Esophagus squamous epithelium (tissue), 5 donors: ENCODE data around the gene SULT1C3. TPM values are rescaled to one million over a fixed set of nuclear protein-coding genes. Genes with fewer than 3 reads are reported as not detected.

ENCODE experiments used
- DNase-seq: peaks from one replicate; lab custom pipeline; 2025; lab: John Stamatoyannopoulos, UW
- H3K27ac ChIP-seq, 4 donors: fragments of 200-600 bp; sonication (generic); one replicate each; pipeline ENCODE4 v1.5.1; 2016 to 2019; ENCODE audit warnings: mild to moderate bottlenecking in 1 of 4
- H3K27me3 ChIP-seq, 4 donors: fragments of 200-600 bp; sonication (generic); 1 replicate in 3 of 4; 2 replicates in 1 of 4; pipeline versions ENCODE4 v1.5.1 to v1.6.0; 2017 to 2021; ENCODE audit warnings: antibody characterized with exemption in 1 of 4
- H3K36me3 ChIP-seq, 3 donors: fragments of 200-600 bp; sonication (generic); one replicate each; pipeline ENCODE4 v1.5.1; 2016 to 2019
- H3K4me1 ChIP-seq, 3 donors: fragments of 200-600 bp; sonication (generic); one replicate each; pipeline ENCODE4 v1.5.1; 2017 to 2019
- H3K4me3 ChIP-seq, 4 donors: fragments of 200-600 bp; sonication (generic); 1 replicate in 3 of 4; 2 replicates in 1 of 4; pipeline ENCODE4 v1.5.1; 2016 to 2019; ENCODE audit warnings: mild to moderate bottlenecking in 2 of 4, moderate library complexity in 1 of 4
- H3K9me3 ChIP-seq, 3 donors: fragments of 200-600 bp; sonication (generic); one replicate each; pipeline ENCODE4 v1.5.1; 2016 to 2019
- POLR2A ChIP-seq, 4 donors: fragments of 450-650 bp; IDR thresholded peaks; one replicate each; pipeline ENCODE4 v1.6.1; 2017; ENCODE audit warnings: antibody characterized with exemption in 4 of 4, mild to moderate bottlenecking in 4 of 4, moderate library complexity in 3 of 4
- WGBS, 2 donors: methylation state at CpG; one replicate each; pipeline ENCODE4 v1.1.5; 2018; 5-methylcytosine and 5-hydroxymethylcytosine counted together
- intact Hi-C: fragments of 100-400 bp; cut with DNase I; formaldehyde crosslinking; loops from one replicate; pipeline ENCODE4 v1.15.0; 2022
- total RNA-seq, 4 donors: library from RNA; depleted of rRNA; stranded (reverse); fragments of >200 nt; gene quantifications; one replicate each; pipeline ENCODE4 v1.1.0, GENCODE V29; 2016
- TF ChIP-seq, protein P1 (sequence below), 6 experiments: fragments of 450-650 bp in 4 of 6; fragments of 200-600 bp in 2 of 6; sonication (generic) in 2 of 6; IDR thresholded peaks; one replicate each; pipeline ENCODE4 v1.5.1; 2016 to 2019; ENCODE audit warnings: antibody characterized with exemption in 6 of 6, mild to moderate bottlenecking in 4 of 6, moderate library complexity in 4 of 6
- donor health status: DM: yes; HTN: yes; CAD: no.

The SULT1C3 gene
- total RNA-seq, 4 donors from 2014 or later: not detected

DNA sequence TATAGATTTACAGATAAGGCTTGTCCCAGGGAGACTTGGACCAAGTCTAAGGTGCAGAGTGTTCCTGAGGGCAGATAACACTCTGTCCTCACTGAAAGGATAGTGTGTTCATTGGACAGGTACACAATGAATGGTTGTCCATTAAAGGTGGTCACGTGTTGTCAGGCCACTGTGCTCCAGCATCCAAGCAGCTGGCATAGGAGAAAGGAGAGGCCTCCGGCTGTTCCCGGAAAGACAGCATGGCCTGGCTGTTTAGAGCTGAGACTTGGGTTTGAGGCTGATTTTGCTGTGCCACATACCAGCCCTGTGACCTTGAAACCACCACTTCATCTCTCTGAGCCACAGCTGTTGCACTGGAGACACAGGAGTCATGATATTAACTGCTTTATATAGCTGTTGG is 19.6 kb upstream of the SULT1C3 start:
- 86 to 88% methylated on average over 1 to 3 of the region's 3 CpGs for WGBS, 2 donors
- Histone ChIP-seq H3K27me3 (no peaks in the 10 kb centered on the region), H3K36me3 (no peaks in the 10 kb centered on the region), H3K27ac (no peak overlapping the region), H3K4me1 (peaks cover 0 to 32% (median 0%) of the 10 kb centered on the region in 3 donors), H3K4me3 (no peak overlapping the region), H3K9me3 (peaks cover 0 to 12% (median 0%) of the 10 kb centered on the region in 3 donors)
- TF ChIP-seq, protein P1, sequence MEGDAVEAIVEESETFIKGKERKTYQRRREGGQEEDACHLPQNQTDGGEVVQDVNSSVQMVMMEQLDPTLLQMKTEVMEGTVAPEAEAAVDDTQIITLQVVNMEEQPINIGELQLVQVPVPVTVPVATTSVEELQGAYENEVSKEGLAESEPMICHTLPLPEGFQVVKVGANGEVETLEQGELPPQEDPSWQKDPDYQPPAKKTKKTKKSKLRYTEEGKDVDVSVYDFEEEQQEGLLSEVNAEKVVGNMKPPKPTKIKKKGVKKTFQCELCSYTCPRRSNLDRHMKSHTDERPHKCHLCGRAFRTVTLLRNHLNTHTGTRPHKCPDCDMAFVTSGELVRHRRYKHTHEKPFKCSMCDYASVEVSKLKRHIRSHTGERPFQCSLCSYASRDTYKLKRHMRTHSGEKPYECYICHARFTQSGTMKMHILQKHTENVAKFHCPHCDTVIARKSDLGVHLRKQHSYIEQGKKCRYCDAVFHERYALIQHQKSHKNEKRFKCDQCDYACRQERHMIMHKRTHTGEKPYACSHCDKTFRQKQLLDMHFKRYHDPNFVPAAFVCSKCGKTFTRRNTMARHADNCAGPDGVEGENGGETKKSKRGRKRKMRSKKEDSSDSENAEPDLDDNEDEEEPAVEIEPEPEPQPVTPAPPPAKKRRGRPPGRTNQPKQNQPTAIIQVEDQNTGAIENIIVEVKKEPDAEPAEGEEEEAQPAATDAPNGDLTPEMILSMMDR (IDR thresholded peaks at IDR 0.05): no peak
- TF ChIP-seq POLR2A (IDR thresholded peaks at IDR 0.05): no peak
- intact Hi-C loops: no loop called here
- DNase-seq: no peak

DNA sequence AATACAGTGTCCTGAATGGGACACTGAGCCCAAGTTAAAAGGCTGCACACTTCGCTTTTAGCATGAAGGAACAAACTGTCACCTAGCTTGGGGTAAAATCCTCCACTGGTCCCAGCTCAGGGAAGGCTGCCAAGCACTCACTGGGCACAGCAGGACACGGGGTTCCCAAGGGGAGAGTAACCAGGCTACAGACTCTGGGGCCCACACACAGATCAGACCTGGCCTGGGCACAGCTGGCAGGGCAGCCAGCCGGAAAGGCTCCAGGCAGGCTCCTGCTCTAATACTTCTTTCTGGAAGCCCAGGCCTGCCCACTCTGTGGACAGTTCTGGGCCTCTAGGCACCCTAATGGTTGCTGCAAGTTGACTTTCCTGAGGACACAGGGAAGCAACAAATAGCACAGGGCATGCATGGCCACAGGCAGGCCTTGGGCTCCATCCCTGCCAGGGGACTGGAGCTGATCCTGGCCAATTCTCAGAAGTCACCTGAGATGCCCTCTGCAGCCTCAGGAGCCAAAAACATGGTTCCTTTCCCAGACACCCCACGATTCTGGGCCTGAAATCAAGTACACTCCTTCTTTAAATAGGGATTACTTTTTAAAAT is 18.7 kb upstream of the SULT1C3 start:
- H3K4me3 ChIP-seq: no peak overlapping the region
- H3K27me3 ChIP-seq: no peaks in the 10 kb centered on the region
- intact Hi-C loops: no loop called here
- 44 to 51% methylated on average over 2 to 3 of the region's 4 CpGs for WGBS, 2 donors
- no peak overlapping the region for H3K27ac ChIP-seq
- no peak for DNase-seq
- H3K4me1 ChIP-seq: peaks cover 0 to 25% (median 0%) of the 10 kb centered on the region in 3 donors
- no peaks in the 10 kb centered on the region for H3K36me3 ChIP-seq
- TF ChIP-seq POLR2A (IDR thresholded peaks at IDR 0.05): no peak
- TF ChIP-seq, protein P1 (IDR thresholded peaks at IDR 0.05): no peak
- H3K9me3 ChIP-seq: peaks cover 0 to 12% (median 0%) of the 10 kb centered on the region in 3 donors

DNA sequence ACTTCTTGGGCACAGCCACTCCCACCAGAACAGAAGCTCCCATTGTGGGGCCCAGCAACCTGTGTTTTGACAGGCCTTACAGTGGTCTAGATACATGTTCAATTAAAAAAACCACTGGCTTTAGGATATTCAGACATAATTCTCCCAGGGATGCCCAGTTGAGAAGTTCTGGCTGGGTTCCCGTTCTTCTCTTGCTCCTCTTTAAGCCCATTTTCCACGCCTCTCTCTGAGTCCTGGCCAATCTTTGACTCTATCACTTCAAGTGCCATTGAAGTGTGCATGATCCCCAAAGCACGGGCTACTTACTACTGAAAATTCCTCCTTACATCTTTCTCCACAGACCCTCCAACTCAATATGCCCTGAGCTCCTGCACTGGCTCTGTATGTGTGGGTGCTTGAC is 17.5 kb upstream of the SULT1C3 start:
- Histone ChIP-seq H3K4me1 (peaks cover 0 to 22% (median 0%) of the 10 kb centered on the region in 3 donors), H3K27me3 (no peaks in the 10 kb centered on the region), H3K4me3 (no peak overlapping the region), H3K36me3 (no peaks in the 10 kb centered on the region), H3K9me3 (peaks cover 0 to 12% (median 0%) of the 10 kb centered on the region in 3 donors), H3K27ac (no peak overlapping the region)
- DNase-seq: no peak
- intact Hi-C loops: no loop called here
- TF ChIP-seq, protein P1 (IDR thresholded peaks at IDR 0.05): no peak
- TF ChIP-seq POLR2A (IDR thresholded peaks at IDR 0.05): no peak
- WGBS, 2 donors: 65 to 72% methylated on average over 3 of the region's 3 CpGs

DNA sequence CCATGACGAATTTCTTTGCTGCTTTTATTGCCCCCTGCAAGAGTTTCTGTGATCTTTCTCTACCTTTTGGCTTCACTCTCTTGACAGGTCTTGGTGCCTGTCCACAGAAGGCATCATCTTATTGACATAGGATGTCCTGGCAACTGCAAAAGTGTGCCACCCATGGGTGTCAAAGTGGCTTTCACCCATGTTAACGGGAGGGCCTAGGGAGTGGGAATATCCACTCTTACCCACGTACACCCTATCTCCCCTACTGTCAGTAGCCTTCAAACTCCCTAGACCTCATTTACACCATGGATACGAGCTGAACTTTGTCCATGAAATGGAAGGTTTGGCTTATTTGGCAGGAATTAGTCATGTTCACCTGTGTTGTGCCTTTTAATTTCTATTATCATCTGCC is 16.2 kb upstream of the SULT1C3 start:
- 53 to 78% methylated on average over 3 to 4 of the region's 4 CpGs for WGBS, 2 donors
- Histone ChIP-seq H3K9me3 (peaks cover 0 to 12% (median 0%) of the 10 kb centered on the region in 3 donors), H3K4me3 (no peak overlapping the region), H3K27me3 (no peaks in the 10 kb centered on the region), H3K4me1 (peaks cover 0 to 22% (median 0%) of the 10 kb centered on the region in 3 donors), H3K36me3 (no peaks in the 10 kb centered on the region), H3K27ac (no peak overlapping the region)
- TF ChIP-seq, protein P1 (IDR thresholded peaks at IDR 0.05): no peak
- TF ChIP-seq POLR2A (IDR thresholded peaks at IDR 0.05): no peak
- intact Hi-C loops: no loop called here
- DNase-seq: no peak

DNA sequence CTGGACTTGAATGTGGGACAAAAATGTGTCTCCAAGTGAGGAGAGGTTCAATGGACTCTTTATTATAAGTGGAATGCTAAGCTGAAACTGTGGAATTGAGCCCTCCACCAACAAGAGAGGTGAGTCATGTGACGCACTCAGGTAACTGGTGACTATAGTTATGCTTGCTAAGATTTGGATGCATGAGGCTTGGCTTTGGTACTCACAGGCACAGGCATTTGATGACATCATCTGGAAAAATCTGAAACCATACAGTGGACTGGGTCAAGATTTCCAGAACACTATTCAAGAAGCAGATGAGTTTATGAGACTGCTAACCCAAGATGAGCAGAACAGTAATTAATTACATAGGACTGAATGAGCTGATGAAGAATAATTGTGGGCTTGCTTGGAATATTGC is 15.7 kb upstream of the SULT1C3 start:
- WGBS, 2 donors: 100% methylated on average over 1 of the region's 1 CpG
- Histone ChIP-seq H3K4me1 (peaks cover 0 to 22% (median 0%) of the 10 kb centered on the region in 3 donors), H3K36me3 (no peaks in the 10 kb centered on the region), H3K9me3 (peaks cover 0 to 12% (median 0%) of the 10 kb centered on the region in 3 donors), H3K27me3 (no peaks in the 10 kb centered on the region), H3K27ac (no peak overlapping the region), H3K4me3 (no peak overlapping the region)
- TF ChIP-seq, protein P1 (IDR thresholded peaks at IDR 0.05): no peak
- TF ChIP-seq POLR2A (IDR thresholded peaks at IDR 0.05): no peak
- DNase-seq: no peak
- intact Hi-C loops: no loop called here
